SK-N-SH treated with all-trans-retinoic acid at 6 μM for 48 hours (cell line): Measurements from ENCODE around the gene C10orf105.

Experiments used
- CREB5 ChIP-seq: fragments of 250-450 bp; sonication (Bioruptor Pico); IDR thresholded peaks from 2 replicates; pipeline ENCODE4 v1.5.1; 2020; ENCODE audit warnings: low read depth, mild to moderate bottlenecking, moderate library complexity
- OSR1 ChIP-seq: fragments of 250-450 bp; sonication (Bioruptor Pico); IDR thresholded peaks from 2 replicates; pipeline ENCODE4 v1.8.0; 2022; ENCODE audit warnings: moderate library complexity, mild to moderate bottlenecking, inconsistent platforms
- RARB ChIP-seq: fragments of 250-450 bp; sonication (Bioruptor Pico); IDR thresholded peaks from 2 replicates; pipeline ENCODE4 v1.8.0; 2021; ENCODE audit warnings: mild to moderate bottlenecking, moderate library complexity
- TSHZ2 ChIP-seq: fragments of 250-450 bp; sonication (Bioruptor Pico); IDR thresholded peaks from 2 replicates; pipeline ENCODE4 v1.5.0; 2020; ENCODE audit warnings: mild to moderate bottlenecking, moderate library complexity
- ZC3H10 ChIP-seq: fragments of 250-450 bp; sonication (Bioruptor Pico); IDR thresholded peaks from 2 replicates; pipeline ENCODE4 v1.5.1; 2021; ENCODE audit warnings: mild to moderate bottlenecking, moderate library complexity
- ZFP3 ChIP-seq: fragments of 250-450 bp; sonication (Bioruptor Pico); IDR thresholded peaks from 2 replicates; pipeline ENCODE4 v1.5.0; 2020; ENCODE audit warnings: mild to moderate bottlenecking, moderate library complexity
- ZNF70 ChIP-seq: fragments of 450-650 bp; formaldehyde crosslinking; IDR thresholded peaks from 2 replicates; pipeline ENCODE4 v1.5.0; 2020; ENCODE audit warnings: mild to moderate bottlenecking, moderate library complexity

- TF ChIP-seq ZC3H10 (no peak), ZNF70 (CRISPR knock-in tag) (no peak), ZFP3 (CRISPR knock-in tag) (no peak), OSR1 (CRISPR knock-in tag) (no peak), RARB (no peak), CREB5 (CRISPR knock-in tag) (no peak), TSHZ2 (CRISPR knock-in tag) (no peak)
These were observed 18.0 kb downstream of the C10orf105 start for GRCh38 chr10:71701496-71702132.
